Inferior parietal cortex (tissue), 1 donor: ENCODE measurements around the gene RAPGEF4.

ENCODE experiments used
- DNase-seq: peaks from one replicate; pipeline ENCODE4 v3.0.0-alpha.2; 2016; ENCODE audit errors: extremely low spot score

RAPGEF4 gene

GRCh38 chr2:172967036-172967982, 231.7 kb downstream of the RAPGEF4 start:
- no peak for DNase-seq

GRCh38 chr2:172968061-172968469, 232.4 kb downstream of the RAPGEF4 start:
- DNase-seq = no peak

GRCh38 chr2:172969166-172969565, 233.5 kb downstream of the RAPGEF4 start:
- DNase-seq = no peak

GRCh38 chr2:172969609-172970008, 234.0 kb downstream of the RAPGEF4 start:
- DNase-seq = no peak

- no peak for DNase-seq
These were observed 235.0 kb downstream of the RAPGEF4 start for GRCh38 chr2:172970660-172971059.

- DNase-seq = no peak
These were observed 236.5 kb downstream of the RAPGEF4 start for GRCh38 chr2:172972005-172972619.

GRCh38 chr2:172974762-172975161, 239.1 kb downstream of the RAPGEF4 start:
- DNase-seq = no peak

- DNase-seq = no peak
These were observed 240.5 kb downstream of the RAPGEF4 start for GRCh38 chr2:172976116-172976515.

GRCh38 chr2:172976816-172977215, 241.2 kb downstream of the RAPGEF4 start:
- DNase-seq = no peak

- no peak for DNase-seq
These were observed 241.8 kb downstream of the RAPGEF4 start for GRCh38 chr2:172977270-172978062.

GRCh38 chr2:172978063-172978383, 242.4 kb downstream of the RAPGEF4 start:
- no peak for DNase-seq

- no peak for DNase-seq
These were observed 249.7 kb downstream of the RAPGEF4 start for GRCh38 chr2:172985139-172985892.

GRCh38 chr2:172986040-172986439, 250.4 kb downstream of the RAPGEF4 start:
- no peak for DNase-seq

GRCh38 chr2:172988728-172989127, 253.1 kb downstream of the RAPGEF4 start:
- DNase-seq = no peak

- DNase-seq = no peak
These were observed 255.4 kb downstream of the RAPGEF4 start for GRCh38 chr2:172991031-172991430.

- no peak for DNase-seq
These were observed 257.5 kb downstream of the RAPGEF4 start for GRCh38 chr2:172993139-172993538.

- no peak for DNase-seq
These were observed 258.5 kb downstream of the RAPGEF4 start for GRCh38 chr2:172993931-172994717.

- no peak for DNase-seq
These were observed 259.2 kb downstream of the RAPGEF4 start for GRCh38 chr2:172994864-172995263.

- no peak for DNase-seq
These were observed 259.9 kb downstream of the RAPGEF4 start for GRCh38 chr2:172995323-172996244.
